Measurements from ENCODE around the gene FLOT2. TPM values are rescaled to one million over a fixed set of nuclear protein-coding genes. Genes with fewer than 3 reads are reported as not detected.

Gene FLOT2
- total RNA-seq, 1 donor from 2014 or later, result 73.1 TPM

- Mint-ChIP-seq H3K27ac (no peak overlapping the region), H3K36me3 (peaks cover 34% of the 10 kb centered on the region), H3K9me3 (no peaks in the 10 kb centered on the region), H3K27me3 (no peaks in the 10 kb centered on the region), H3K4me3 (no peak overlapping the region), H3K4me1 (ENCODE audit: unreplicated experiment) (no peaks in the 10 kb centered on the region)
- no peak for DNase-seq (ENCODE audit: extremely low spot score, unreplicated experiment)
- peak; percentile 84 for TF ChIP-seq CTCF (conservative IDR thresholded peaks at IDR 0.05)
Observed at GRCh38 chr17:28916302-28916934, 18.9 kb upstream of the FLOT2 start.

GRCh38 chr17:28912938-28913333 is 15.4 kb upstream of the FLOT2 start:
- no peak for DNase-seq (ENCODE audit: extremely low spot score, unreplicated experiment)
- Mint-ChIP-seq H3K9me3 (no peaks in the 10 kb centered on the region), H3K36me3 (peaks cover 34% of the 10 kb centered on the region), H3K27ac (no peak overlapping the region), H3K4me1 (ENCODE audit: unreplicated experiment) (no peaks in the 10 kb centered on the region), H3K27me3 (no peaks in the 10 kb centered on the region), H3K4me3 (no peak overlapping the region)
- TF ChIP-seq CTCF (conservative IDR thresholded peaks at IDR 0.05), result no peak

DNA sequence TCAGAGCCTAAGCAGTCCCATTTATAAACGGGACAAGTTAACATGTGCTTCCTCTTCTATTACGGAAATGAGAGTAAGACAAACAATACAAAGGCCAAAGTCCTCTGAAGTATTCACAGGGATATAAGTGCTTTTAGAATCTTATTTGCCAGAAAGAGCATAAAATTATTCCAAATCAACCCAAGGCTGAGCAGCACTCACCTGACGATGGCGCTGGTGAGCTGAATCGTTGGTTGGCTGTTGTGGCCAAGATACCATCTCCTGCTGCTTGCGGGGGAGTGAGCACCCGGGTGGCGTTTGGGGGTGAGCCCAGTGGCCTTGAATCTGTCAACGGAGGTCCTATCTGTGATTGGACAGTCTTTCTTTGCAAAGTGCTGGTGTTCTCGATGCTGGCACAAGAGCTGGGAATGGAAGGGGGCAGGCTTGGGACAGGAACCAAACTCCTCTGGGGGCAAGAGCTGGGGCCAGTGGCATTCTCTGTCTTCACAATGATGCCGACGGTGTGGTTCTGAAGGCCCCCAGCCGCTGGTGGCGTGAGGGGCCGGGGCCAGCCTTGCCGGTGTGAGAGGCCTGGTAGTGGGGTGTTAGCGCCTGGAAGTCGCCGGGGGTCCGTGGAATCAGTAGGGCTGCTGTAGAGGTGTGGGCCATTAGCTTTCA is 14.9 kb upstream of the FLOT2 start:
- H3K36me3 Mint-ChIP-seq, result peaks cover 34% of the 10 kb centered on the region
- H3K9me3 Mint-ChIP-seq, result no peaks in the 10 kb centered on the region
- no peak overlapping the region for H3K4me3 Mint-ChIP-seq
- H3K27ac Mint-ChIP-seq, result no peak overlapping the region
- peak; percentile 30 for TF ChIP-seq CTCF (conservative IDR thresholded peaks at IDR 0.05)
- DNase-seq (ENCODE audit: extremely low spot score, unreplicated experiment), result no peak
- no peaks in the 10 kb centered on the region for H3K27me3 Mint-ChIP-seq
- no peaks in the 10 kb centered on the region for H3K4me1 Mint-ChIP-seq (ENCODE audit: unreplicated experiment)

- Mint-ChIP-seq H3K36me3 (peaks cover 37% of the 10 kb centered on the region), H3K9me3 (no peaks in the 10 kb centered on the region), H3K4me3 (no peak overlapping the region), H3K27ac (no peak overlapping the region), H3K27me3 (no peaks in the 10 kb centered on the region), H3K4me1 (ENCODE audit: unreplicated experiment) (no peaks in the 10 kb centered on the region)
- TF ChIP-seq CTCF (conservative IDR thresholded peaks at IDR 0.05), result no peak
- no peak for DNase-seq (ENCODE audit: extremely low spot score, unreplicated experiment)
Observed at GRCh38 chr17:28911411-28912045, 14.0 kb upstream of the FLOT2 start.

DNA sequence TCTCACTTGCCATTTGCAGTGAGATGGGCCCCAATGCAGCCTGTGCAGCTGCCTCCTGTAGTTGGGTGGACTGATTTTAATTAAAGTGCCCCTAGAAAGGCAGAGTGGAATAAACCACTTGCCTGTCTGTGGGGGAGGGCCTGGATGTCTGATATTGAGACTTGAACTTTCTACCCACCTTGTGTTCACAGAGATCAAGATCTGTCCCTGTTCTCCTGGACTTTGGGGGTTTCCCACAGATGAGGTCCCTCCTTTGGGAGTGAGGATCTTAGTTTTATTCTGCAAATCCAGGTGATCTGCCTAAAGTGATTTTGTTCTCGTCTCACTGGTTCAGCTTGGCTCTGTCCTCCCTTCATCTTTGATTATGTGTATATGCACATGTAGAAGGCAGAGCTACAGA is 13.0 kb upstream of the FLOT2 start:
- Mint-ChIP-seq H3K4me1 (ENCODE audit: unreplicated experiment) (no peaks in the 10 kb centered on the region), H3K27me3 (no peaks in the 10 kb centered on the region), H3K27ac (no peak overlapping the region), H3K9me3 (no peaks in the 10 kb centered on the region), H3K4me3 (no peak overlapping the region), H3K36me3 (peaks cover 32% of the 10 kb centered on the region)
- DNase-seq (ENCODE audit: extremely low spot score, unreplicated experiment), result no peak
- no peak for TF ChIP-seq CTCF (conservative IDR thresholded peaks at IDR 0.05)
